Endothelial cell of coronary artery (primary cell): Measurements from ENCODE around the gene IGFBP1. TPM values are rescaled to one million over a fixed set of nuclear protein-coding genes. Genes with fewer than 3 reads are reported as not detected.

Source experiments
- total RNA-seq: library from RNA; depleted of rRNA; stranded (reverse); fragments of >200 nt; gene quantifications from 2 replicates; pipeline ENCODE4 v1.2.3, GENCODE V29; 2014

The IGFBP1 gene
- total RNA-seq: 0.18 and 0.47 TPM in 2 replicates

DNA sequence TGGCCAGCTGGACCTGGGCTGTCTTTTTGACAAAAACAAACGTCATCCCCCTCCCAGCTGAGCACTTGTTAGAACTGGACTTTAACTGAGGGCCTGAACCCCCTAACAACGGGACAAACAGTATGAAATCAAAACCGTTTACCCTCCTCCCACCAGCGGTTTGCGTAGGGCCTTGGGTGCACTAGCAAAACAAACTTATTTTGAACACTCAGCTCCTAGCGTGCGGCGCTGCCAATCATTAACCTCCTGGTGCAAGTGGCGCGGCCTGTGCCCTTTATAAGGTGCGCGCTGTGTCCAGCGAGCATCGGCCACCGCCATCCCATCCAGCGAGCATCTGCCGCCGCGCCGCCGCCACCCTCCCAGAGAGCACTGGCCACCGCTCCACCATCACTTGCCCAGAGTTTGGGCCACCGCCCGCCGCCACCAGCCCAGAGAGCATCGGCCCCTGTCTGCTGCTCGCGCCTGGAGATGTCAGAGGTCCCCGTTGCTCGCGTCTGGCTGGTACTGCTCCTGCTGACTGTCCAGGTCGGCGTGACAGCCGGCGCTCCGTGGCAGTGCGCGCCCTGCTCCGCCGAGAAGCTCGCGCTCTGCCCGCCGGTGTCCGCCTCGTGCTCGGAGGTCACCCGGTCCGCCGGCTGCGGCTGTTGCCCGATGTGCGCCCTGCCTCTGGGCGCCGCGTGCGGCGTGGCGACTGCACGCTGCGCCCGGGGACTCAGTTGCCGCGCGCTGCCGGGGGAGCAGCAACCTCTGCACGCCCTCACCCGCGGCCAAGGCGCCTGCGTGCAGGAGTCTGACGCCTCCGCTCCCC, at the start of gene IGFBP1:
IGFBP1 (plus strand) TSS at position 304 of the 808 bp plus-strand sequence; CDS start at position 469, 165 bp downstream.

DNA sequence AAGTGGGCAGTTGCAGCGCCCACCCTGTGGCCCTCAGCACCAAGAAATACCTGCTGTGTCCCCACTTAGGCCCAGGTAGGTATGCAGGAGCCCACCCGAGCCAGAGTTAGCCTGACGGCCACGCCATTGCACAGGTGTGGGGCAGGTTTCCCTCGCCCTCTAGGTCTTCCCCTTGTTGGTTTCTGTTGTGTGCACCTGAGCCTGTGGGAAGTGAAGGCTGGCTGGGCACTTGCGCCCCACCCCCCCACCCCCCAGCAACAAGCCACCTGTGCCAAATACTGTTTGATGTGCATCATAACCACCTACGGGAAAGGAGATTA, 15.3 kb upstream of the IGFBP1 start, which contains the start of gene CCDC201:
CCDC201 (minus strand) TSS at position 48 of the 320 bp plus-strand sequence. CDS start 75 bp downstream, outside the sequence.

DNA sequence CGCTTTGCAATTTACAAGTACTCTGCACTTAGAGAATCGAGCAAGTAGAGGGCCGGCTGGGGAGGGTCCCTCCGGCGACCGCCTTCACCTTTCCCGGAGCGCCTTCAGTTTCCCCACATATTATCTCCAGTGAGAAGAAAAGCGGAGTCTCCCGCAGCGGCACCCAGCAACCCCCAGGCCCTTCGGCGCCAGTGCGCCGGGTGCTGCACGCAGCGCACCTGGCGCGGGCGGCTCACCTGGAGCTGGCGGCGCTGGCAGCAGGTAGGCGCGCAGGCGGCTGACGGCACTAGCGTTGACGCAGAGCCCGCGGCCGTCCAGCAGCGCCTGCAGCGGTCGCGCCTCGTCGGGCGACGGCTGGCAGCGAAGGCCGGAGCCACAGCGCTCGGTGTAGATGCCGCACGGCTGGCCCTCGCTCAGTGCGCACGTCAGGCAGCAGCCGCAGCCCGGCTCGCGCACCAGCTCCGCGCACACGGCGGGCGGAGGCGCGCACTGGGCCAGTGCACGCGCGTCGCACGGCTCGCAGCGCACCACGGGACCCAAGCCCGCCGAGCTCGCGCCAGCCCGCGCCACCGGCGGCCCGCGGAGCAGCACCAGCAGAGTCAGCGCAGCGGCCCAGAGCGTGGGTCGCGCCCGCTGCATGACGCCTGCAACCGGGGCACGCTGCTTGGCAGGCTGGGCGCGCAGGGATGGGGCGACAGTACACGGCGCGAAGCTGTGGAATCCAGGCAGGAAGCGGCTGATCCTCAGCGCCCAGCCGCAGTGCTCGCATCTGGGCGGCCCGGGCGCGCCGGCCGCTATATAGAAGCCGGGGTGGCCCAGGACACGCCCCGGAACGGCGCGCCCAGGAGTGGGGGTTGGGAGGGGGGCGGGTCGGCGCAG, 32.5 kb downstream of the IGFBP1 start, which contains the start of gene IGFBP3:
IGFBP3 (minus strand) TSS at position 771 of the 879 bp plus-strand sequence; CDS start at position 639, 132 bp downstream.

Other genes starting within 250 kb of the IGFBP1 start
- not detected in 2 replicates for gene CCDC201, start 15.4 kb upstream of the IGFBP1 start, total RNA-seq
- 6.7 and 300 TPM in 2 replicates for gene IGFBP3, start 32.8 kb downstream of the IGFBP1 start, total RNA-seq